HEK293 (cell line): ENCODE data around the gene NCKAP1.
A peak's percentile ranks its signal among the peaks of the same experiment; 100 is the strongest.

Experiments used
- CTCF ChIA-PET: fragments of 350-600 bp; formaldehyde crosslinking; extraction: SDS; loops from one replicate; lab custom pipeline; 2021; ENCODE audit warnings: antibody characterized with exemption; lab: Yijun Ruan, JAX
- POLR2A ChIA-PET: fragments of 300-600 bp; formaldehyde crosslinking; extraction: SDS; loops from one replicate; lab custom pipeline; 2020; ENCODE audit warnings: antibody characterized with exemption, inconsistent platforms; lab: Yijun Ruan, JAX
- H3K27ac ChIP-seq: fragments of 200-500 bp; sonication (Bioruptor generic); 2 replicates; pipeline ENCODE4 v1.5.1; 2014; ENCODE audit warnings: low read depth, low read length, control low read depth, inconsistent platforms; ENCODE audit errors: extremely low read depth
- H3K36me3 ChIP-seq, 2 experiments: fragments of 200-500 bp in 1 of 2; sonication (Bioruptor generic) in 1 of 2; 1 replicate in 1 of 2; 2 replicates in 1 of 2; pipeline ENCODE4 v1.5.1; 2014 to 2017; ENCODE audit warnings: inconsistent platforms in 2 of 2, low read length in 2 of 2; ENCODE audit not compliant: control insufficient read depth in 2 of 2, insufficient read depth in 1 of 2
- H3K4me1 ChIP-seq: fragments of 200-500 bp; sonication (Bioruptor generic); 2 replicates; pipeline ENCODE4 v1.5.1; 2014; ENCODE audit warnings: mild to moderate bottlenecking, low read length, inconsistent platforms; ENCODE audit not compliant: control insufficient read depth, insufficient read depth
- H3K4me3 ChIP-seq: 2 replicates; pipeline ENCODE4 v1.5.1; 2011; ENCODE audit warnings: low read depth, mild to moderate bottlenecking, control low read depth, low read length, moderate library complexity
- H3K9me3 ChIP-seq: fragments of 200-500 bp; sonication (Bioruptor generic); 2 replicates; pipeline ENCODE4 v1.5.1; 2014; ENCODE audit warnings: low read depth, low read length, inconsistent platforms; ENCODE audit not compliant: control insufficient read depth, insufficient read depth
- BCL11A ChIP-seq: fragments of 450-650 bp; formaldehyde crosslinking; IDR thresholded peaks from 2 replicates; pipeline ENCODE4 v1.5.1; 2016; ENCODE audit warnings: low read depth, missing biosample characterization, missing genetic modification characterization
- IKZF3 ChIP-seq: fragments of 450-650 bp; IDR thresholded peaks from 2 replicates; pipeline ENCODE4 v1.5.0; 2018; ENCODE audit warnings: missing biosample characterization, mild to moderate bottlenecking, missing genetic modification characterization, moderate library complexity
- MZF1 ChIP-seq: fragments of 450-650 bp; formaldehyde crosslinking; IDR thresholded peaks from 2 replicates; pipeline ENCODE4 v1.5.1; 2017; ENCODE audit warnings: missing biosample characterization, missing genetic modification characterization, borderline replicate concordance
- SCRT1 ChIP-seq: fragments of 450-650 bp; formaldehyde crosslinking; IDR thresholded peaks from 2 replicates; pipeline ENCODE4 v1.5.1; 2016; ENCODE audit warnings: missing biosample characterization, missing genetic modification characterization, borderline replicate concordance
- SCRT2 ChIP-seq: fragments of 450-650 bp; formaldehyde crosslinking; IDR thresholded peaks from 2 replicates; pipeline ENCODE4 v1.5.1; 2016; ENCODE audit warnings: missing biosample characterization, missing genetic modification characterization
- SP2 ChIP-seq: fragments of 450-650 bp; formaldehyde crosslinking; IDR thresholded peaks from 2 replicates; pipeline ENCODE4 v1.5.1; 2016; ENCODE audit warnings: missing biosample characterization, missing genetic modification characterization
- TRIM28 ChIP-seq: IDR thresholded peaks from 2 replicates; pipeline ENCODE4 v1.6.1; 2011; ENCODE audit warnings: low read length, control low read depth, borderline replicate concordance
- ZBTB44 ChIP-seq: fragments of 450-650 bp; IDR thresholded peaks from 2 replicates; pipeline ENCODE4 v1.5.1; 2018; ENCODE audit warnings: missing biosample characterization, mild to moderate bottlenecking, missing genetic modification characterization
- ZFP41 ChIP-seq: fragments of 450-650 bp; formaldehyde crosslinking; IDR thresholded peaks from 2 replicates; pipeline ENCODE4 v1.5.1; 2016; ENCODE audit warnings: missing biosample characterization, missing genetic modification characterization, borderline replicate concordance
- ZNF37A ChIP-seq: fragments of 450-650 bp; IDR thresholded peaks from 2 replicates; pipeline ENCODE4 v1.5.1; 2018; ENCODE audit warnings: missing biosample characterization, missing genetic modification characterization
- ZNF404 ChIP-seq: fragments of 450-650 bp; formaldehyde crosslinking; IDR thresholded peaks from 2 replicates; pipeline ENCODE4 v1.5.1; 2017; ENCODE audit warnings: missing biosample characterization, missing genetic modification characterization
- ZNF416 ChIP-seq: fragments of 450-650 bp; formaldehyde crosslinking; IDR thresholded peaks from 2 replicates; pipeline ENCODE4 v1.5.1; 2016; ENCODE audit warnings: missing biosample characterization, missing genetic modification characterization
- ZNF629 ChIP-seq: fragments of 450-650 bp; formaldehyde crosslinking; IDR thresholded peaks from 2 replicates; pipeline ENCODE4 v1.5.1; 2017; ENCODE audit warnings: missing biosample characterization, missing genetic modification characterization
- ZNF645 ChIP-seq: fragments of 450-650 bp; formaldehyde crosslinking; IDR thresholded peaks from 2 replicates; pipeline ENCODE4; 2016; ENCODE audit warnings: missing biosample characterization, missing genetic modification characterization
- ZNF776 ChIP-seq: fragments of 450-650 bp; formaldehyde crosslinking; IDR thresholded peaks from 2 replicates; pipeline ENCODE4 v1.5.0; 2017; ENCODE audit warnings: missing biosample characterization, missing genetic modification characterization, borderline replicate concordance
- TF ChIP-seq, protein P1 (sequence below): fragments of 450-650 bp; formaldehyde crosslinking; IDR thresholded peaks from 2 replicates; pipeline ENCODE4 v1.5.1; 2016; ENCODE audit warnings: missing biosample characterization, missing genetic modification characterization, borderline replicate concordance
- TF ChIP-seq, protein P2 (sequence below): fragments of 450-650 bp; formaldehyde crosslinking; IDR thresholded peaks from 2 replicates; pipeline ENCODE4 v1.5.1; 2017; ENCODE audit warnings: missing biosample characterization, missing genetic modification characterization
- TF ChIP-seq, protein P3 (sequence below): fragments of 450-650 bp; formaldehyde crosslinking; IDR thresholded peaks from 2 replicates; pipeline ENCODE4 v1.5.1; 2016; ENCODE audit warnings: missing biosample characterization, missing genetic modification characterization

The NCKAP1 gene

DNA sequence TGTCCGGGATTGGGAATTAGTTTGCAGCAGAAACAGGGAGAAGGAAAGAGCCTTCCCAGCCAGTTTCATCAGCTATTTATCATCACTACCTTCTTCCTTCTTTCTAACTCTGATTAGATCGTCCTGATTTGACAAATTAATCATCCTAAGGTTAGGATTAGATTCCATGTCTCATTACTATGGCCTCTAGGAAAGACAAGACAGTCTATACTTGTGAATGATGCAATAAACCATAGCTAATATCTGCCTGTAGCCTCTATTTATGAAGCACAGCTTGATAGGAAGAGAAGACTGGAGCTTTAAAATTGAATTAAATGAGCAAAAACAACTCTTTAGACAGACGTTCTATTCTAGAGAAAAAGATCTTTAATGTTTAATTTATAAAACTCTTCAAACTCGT lies 146.6 kb downstream of the NCKAP1 start:
- 0 out of 2 replicates have a peak, but pooled peaks have one; percentile 26 for TF ChIP-seq IKZF3 (tag by site-specific recombination)
- TF ChIP-seq, protein P1, sequence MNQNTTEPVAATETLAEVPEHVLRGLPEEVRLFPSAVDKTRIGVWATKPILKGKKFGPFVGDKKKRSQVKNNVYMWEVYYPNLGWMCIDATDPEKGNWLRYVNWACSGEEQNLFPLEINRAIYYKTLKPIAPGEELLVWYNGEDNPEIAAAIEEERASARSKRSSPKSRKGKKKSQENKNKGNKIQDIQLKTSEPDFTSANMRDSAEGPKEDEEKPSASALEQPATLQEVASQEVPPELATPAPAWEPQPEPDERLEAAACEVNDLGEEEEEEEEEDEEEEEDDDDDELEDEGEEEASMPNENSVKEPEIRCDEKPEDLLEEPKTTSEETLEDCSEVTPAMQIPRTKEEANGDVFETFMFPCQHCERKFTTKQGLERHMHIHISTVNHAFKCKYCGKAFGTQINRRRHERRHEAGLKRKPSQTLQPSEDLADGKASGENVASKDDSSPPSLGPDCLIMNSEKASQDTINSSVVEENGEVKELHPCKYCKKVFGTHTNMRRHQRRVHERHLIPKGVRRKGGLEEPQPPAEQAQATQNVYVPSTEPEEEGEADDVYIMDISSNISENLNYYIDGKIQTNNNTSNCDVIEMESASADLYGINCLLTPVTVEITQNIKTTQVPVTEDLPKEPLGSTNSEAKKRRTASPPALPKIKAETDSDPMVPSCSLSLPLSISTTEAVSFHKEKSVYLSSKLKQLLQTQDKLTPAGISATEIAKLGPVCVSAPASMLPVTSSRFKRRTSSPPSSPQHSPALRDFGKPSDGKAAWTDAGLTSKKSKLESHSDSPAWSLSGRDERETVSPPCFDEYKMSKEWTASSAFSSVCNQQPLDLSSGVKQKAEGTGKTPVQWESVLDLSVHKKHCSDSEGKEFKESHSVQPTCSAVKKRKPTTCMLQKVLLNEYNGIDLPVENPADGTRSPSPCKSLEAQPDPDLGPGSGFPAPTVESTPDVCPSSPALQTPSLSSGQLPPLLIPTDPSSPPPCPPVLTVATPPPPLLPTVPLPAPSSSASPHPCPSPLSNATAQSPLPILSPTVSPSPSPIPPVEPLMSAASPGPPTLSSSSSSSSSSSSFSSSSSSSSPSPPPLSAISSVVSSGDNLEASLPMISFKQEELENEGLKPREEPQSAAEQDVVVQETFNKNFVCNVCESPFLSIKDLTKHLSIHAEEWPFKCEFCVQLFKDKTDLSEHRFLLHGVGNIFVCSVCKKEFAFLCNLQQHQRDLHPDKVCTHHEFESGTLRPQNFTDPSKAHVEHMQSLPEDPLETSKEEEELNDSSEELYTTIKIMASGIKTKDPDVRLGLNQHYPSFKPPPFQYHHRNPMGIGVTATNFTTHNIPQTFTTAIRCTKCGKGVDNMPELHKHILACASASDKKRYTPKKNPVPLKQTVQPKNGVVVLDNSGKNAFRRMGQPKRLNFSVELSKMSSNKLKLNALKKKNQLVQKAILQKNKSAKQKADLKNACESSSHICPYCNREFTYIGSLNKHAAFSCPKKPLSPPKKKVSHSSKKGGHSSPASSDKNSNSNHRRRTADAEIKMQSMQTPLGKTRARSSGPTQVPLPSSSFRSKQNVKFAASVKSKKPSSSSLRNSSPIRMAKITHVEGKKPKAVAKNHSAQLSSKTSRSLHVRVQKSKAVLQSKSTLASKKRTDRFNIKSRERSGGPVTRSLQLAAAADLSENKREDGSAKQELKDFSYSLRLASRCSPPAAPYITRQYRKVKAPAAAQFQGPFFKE: no peak
- Histone ChIP-seq H3K4me1 (peaks cover 23% of the 10 kb centered on the region; the same call in 1 of the 2 replicates), H3K36me3 (no peaks in the 10 kb centered on the region), H3K9me3 (no peaks in the 10 kb centered on the region), H3K27ac (no peak overlapping the region), H3K4me3 (no peak overlapping the region)
- POLR2A ChIA-PET: no interaction called here
- CTCF ChIA-PET: interaction anchor here (0.9 kb wide), 1 partner anchor 107 kb away, joined by 4 read pairs; no protein-coding TSS in a partner anchor

- TF ChIP-seq SP2 (tag by site-specific recombination): no peak
- no peak for TF ChIP-seq ZBTB44 (tag by site-specific recombination)
- no peak for TF ChIP-seq ZNF629
- TF ChIP-seq, protein P2, sequence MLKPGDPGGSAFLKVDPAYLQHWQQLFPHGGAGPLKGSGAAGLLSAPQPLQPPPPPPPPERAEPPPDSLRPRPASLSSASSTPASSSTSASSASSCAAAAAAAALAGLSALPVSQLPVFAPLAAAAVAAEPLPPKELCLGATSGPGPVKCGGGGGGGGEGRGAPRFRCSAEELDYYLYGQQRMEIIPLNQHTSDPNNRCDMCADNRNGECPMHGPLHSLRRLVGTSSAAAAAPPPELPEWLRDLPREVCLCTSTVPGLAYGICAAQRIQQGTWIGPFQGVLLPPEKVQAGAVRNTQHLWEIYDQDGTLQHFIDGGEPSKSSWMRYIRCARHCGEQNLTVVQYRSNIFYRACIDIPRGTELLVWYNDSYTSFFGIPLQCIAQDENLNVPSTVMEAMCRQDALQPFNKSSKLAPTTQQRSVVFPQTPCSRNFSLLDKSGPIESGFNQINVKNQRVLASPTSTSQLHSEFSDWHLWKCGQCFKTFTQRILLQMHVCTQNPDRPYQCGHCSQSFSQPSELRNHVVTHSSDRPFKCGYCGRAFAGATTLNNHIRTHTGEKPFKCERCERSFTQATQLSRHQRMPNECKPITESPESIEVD (tag by site-specific recombination): 0 out of 2 replicates have a peak, but pooled peaks have one; percentile 30
- ChIA-PET POLR2A (no interaction called here), CTCF (no interaction called here)
- Histone ChIP-seq H3K9me3 (no peaks in the 10 kb centered on the region), H3K4me3 (no peak overlapping the region), H3K4me1 (peaks cover 23% of the 10 kb centered on the region; the same call in 1 of the 2 replicates), H3K27ac (no peak overlapping the region), H3K36me3 (no peaks in the 10 kb centered on the region)
These were observed 147.4 kb downstream of the NCKAP1 start for GRCh38 chr2:182890773-182891378.

DNA sequence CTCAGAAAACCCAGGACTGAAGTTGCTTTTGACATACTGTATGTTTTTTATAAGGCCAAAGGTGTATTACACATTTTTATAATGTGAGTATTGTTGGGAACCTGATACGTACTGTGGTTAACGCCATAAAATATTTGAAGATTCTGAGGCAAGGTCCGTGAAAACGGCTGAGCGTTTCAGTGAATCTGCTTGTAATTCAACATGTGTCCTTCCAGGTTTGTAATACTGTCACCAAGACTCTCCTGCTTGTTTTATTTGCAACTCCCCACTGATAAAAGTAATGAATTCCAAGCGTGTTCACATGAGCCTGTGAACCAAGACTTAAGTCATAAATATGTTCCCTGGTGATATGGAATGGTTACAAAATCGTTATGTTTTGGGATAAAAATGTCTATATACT lies 148.0 kb downstream of the NCKAP1 start:
- Histone ChIP-seq H3K4me3 (no peak overlapping the region), H3K36me3 (no peaks in the 10 kb centered on the region), H3K4me1 (peaks cover 23% of the 10 kb centered on the region; the same call in 1 of the 2 replicates), H3K27ac (no peak overlapping the region), H3K9me3 (no peaks in the 10 kb centered on the region)
- POLR2A ChIA-PET: no interaction called here
- CTCF ChIA-PET: no interaction called here
- peak; percentile 63; the same call in 1 of the 2 replicates for TF ChIP-seq MZF1 (tag by site-specific recombination)
- no peak for TF ChIP-seq BCL11A (tag by site-specific recombination)
- TF ChIP-seq, protein P3, sequence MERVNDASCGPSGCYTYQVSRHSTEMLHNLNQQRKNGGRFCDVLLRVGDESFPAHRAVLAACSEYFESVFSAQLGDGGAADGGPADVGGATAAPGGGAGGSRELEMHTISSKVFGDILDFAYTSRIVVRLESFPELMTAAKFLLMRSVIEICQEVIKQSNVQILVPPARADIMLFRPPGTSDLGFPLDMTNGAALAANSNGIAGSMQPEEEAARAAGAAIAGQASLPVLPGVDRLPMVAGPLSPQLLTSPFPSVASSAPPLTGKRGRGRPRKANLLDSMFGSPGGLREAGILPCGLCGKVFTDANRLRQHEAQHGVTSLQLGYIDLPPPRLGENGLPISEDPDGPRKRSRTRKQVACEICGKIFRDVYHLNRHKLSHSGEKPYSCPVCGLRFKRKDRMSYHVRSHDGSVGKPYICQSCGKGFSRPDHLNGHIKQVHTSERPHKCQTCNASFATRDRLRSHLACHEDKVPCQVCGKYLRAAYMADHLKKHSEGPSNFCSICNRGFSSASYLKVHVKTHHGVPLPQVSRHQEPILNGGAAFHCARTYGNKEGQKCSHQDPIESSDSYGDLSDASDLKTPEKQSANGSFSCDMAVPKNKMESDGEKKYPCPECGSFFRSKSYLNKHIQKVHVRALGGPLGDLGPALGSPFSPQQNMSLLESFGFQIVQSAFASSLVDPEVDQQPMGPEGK: no peak
- TF ChIP-seq ZNF404 (tag by site-specific recombination): no peak
- no peak for TF ChIP-seq ZNF416 (tag by site-specific recombination)
- no peak for TF ChIP-seq ZNF645 (tag by site-specific recombination)
- TF ChIP-seq SCRT2 (tag by site-specific recombination): peak; percentile 80
- peak; percentile 14; the same call in 1 of the 2 replicates for TF ChIP-seq TRIM28
- no peak for TF ChIP-seq ZNF776 (tag by site-specific recombination)
- peak; percentile 66; the same call in 1 of the 2 replicates for TF ChIP-seq SCRT1
- no peak for TF ChIP-seq ZNF37A
- TF ChIP-seq ZFP41 (tag by site-specific recombination): no peak
